Epithelial cell of proximal tubule (primary cell): ENCODE data around the gene SLC14A1. TPM values are rescaled to one million over a fixed set of nuclear protein-coding genes. Genes with fewer than 3 reads are reported as not detected.

Source experiments
- DNase-seq: peaks from one replicate; pipeline ENCODE4 v3.0.0-alpha.2; 2011; ENCODE audit warnings: low read depth
- H3K4me3 ChIP-seq: 2 replicates; pipeline ENCODE4 v1.5.1; 2011; ENCODE audit warnings: low read depth, mild to moderate bottlenecking, low read length
- total RNA-seq: library from RNA; depleted of rRNA; stranded (reverse); fragments of >200 nt; gene quantifications from 2 replicates; pipeline ENCODE4 v1.2.3, GENCODE V29; 2015
- TF ChIP-seq, protein P1 (sequence below): conservative IDR thresholded peaks from 2 replicates; pipeline ENCODE4 v1.5.1; 2012; ENCODE audit warnings: low read depth, mild to moderate bottlenecking, low read length

The SLC14A1 gene
- total RNA-seq, 1 donor from 2014 or later = not detected

DNA sequence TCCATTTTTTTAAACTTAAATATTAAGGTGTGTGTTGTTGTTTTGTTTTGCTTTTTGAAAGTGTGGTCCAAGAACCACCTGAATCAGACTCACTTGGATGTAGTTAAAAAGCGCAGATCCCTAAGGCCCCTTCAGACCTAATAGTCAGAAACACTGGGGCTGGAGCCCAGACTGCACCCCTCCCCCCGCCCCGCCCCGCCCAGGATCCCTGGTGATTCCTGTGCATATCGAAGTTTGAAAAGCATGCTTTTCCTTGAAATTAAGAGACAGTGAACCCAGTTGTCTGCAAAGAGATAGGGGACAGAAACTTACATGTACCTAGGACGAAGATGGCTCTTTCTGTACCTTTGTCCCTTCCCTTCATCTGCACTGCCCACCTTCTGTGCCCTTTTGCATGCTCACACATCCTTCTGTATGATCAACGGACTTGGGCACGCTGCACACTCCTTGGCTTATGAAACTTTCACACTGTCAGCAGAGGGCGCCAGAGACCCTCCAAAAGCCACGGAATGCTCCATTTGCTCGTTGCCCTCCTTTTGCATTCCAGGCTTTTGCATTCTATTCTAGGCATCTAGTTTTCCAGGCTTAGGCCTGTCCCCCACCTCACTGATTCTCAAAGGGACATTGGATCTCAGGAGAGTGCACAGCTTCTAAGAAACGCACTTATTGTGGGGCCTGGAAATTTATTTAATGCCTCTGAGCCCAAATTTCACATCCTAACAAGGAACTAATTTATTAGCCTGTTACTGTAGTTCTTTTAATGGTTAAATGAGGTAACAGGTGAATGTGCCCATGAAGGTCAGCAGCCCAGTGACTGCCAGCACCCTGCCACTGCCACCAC lies 32.8 kb upstream of the SLC14A1 start:
- no peak for DNase-seq
- peak overlapping the region; percentile 9 for H3K4me3 ChIP-seq
- TF ChIP-seq, protein P1, sequence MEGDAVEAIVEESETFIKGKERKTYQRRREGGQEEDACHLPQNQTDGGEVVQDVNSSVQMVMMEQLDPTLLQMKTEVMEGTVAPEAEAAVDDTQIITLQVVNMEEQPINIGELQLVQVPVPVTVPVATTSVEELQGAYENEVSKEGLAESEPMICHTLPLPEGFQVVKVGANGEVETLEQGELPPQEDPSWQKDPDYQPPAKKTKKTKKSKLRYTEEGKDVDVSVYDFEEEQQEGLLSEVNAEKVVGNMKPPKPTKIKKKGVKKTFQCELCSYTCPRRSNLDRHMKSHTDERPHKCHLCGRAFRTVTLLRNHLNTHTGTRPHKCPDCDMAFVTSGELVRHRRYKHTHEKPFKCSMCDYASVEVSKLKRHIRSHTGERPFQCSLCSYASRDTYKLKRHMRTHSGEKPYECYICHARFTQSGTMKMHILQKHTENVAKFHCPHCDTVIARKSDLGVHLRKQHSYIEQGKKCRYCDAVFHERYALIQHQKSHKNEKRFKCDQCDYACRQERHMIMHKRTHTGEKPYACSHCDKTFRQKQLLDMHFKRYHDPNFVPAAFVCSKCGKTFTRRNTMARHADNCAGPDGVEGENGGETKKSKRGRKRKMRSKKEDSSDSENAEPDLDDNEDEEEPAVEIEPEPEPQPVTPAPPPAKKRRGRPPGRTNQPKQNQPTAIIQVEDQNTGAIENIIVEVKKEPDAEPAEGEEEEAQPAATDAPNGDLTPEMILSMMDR = peak; percentile 93

DNA sequence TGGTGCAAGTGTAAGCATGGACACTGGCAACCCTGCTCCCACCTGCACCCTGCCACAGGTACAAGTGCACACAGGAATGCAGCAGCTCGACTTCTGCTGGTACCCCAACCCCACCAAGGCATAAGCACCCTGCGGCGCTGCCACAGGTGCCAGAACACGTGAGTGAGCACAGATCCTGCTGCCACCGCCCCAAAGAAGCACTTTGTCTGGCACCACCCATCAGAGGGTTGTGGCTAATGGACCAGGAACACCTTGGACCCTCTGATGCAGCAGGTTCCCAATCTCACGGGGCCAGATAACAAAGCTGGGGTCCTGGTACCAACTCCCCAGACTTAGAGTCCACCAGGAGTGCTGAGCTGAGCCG lies 32.2 kb upstream of the SLC14A1 start:
- no peak overlapping the region for H3K4me3 ChIP-seq
- DNase-seq = no peak
- TF ChIP-seq, protein P1 = no peak

DNA sequence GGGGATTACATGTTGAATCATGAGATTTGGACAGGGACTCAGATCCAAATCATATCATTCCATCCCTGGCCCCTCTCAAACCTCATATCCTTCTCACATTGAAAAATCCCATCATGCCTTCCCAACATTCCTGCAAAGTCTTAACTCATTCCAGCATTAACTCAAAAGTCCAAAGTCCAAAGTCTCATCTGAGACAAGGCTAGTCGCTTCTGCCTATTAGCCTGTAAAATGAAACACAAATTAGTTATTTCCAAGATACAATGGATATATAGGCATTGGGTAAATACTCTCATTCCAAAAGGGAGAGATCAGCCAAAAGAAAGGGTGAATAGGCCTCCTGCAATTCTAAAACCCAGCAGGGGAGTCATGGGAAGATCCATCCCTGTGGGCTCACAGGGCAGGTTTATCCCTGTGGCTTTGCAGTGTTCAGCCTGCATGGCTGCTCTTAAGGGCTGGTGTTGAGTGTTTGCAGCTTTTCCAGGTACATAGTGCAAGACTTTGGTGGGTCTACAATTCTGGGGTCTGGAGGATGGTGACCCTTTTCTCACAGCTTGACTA lies 21.2 kb upstream of the SLC14A1 start:
- DNase-seq = no peak
- TF ChIP-seq, protein P1 = no peak
- H3K4me3 ChIP-seq = no peak overlapping the region

DNA sequence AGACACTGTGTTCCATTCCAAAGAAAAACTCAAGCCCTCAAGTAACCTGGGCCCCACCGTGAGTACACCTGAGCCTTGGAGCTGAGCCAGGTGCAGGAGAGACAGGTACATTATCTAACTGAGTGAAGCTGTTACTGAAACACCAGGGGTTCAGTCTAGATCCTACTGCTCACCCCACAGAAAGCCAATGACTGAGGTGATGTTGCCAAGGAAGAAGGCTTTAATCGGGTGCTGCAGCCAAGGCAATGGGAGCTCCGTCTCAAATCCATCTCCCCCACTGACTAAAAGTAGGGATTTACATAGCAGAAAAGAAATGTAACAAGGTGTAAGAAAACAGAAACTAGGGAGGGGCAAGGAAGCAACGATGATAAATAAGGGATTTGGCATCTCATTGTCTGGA lies 15.2 kb upstream of the SLC14A1 start:
- DNase-seq = no peak
- no peak overlapping the region for H3K4me3 ChIP-seq
- TF ChIP-seq, protein P1 = no peak

DNA sequence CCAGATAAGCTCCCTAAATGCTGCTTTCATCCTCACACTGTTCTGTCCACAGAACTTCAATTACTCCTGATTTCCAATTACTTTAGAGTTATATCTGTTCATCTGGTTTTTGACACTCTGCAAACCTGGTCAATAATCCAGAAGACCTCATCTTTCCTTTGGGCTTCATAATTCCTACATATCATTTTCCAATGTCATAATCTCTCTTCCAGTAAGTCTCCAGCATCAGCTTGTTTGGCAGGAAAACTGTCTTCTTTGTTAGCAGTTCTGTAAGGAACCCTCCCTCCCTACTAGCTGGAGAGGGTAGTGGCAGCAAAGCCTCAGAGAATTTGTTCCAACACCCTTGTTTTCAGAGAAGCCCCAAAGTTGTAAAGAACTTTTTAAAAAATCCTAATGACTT lies 11.9 kb upstream of the SLC14A1 start:
- TF ChIP-seq, protein P1 = no peak
- H3K4me3 ChIP-seq = no peak overlapping the region
- no peak for DNase-seq

DNA sequence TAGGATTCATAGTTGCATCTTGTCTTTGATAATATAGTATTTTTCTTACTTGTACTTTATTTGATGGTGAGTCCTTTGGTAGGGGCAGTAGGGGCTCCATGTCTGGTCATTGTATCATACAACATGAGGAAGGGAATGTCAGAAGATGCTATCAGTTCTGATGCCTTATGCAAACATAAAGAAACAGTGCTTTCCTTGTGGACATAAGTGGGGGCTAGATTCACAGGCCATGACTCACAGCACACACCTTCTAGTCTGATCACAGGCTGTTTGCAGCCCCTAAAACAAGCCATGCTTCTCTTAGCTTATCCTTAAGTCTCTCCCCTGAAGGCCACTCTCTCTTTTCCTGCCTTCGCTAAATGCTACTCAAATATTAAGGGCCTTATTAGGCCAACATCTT lies 10.7 kb upstream of the SLC14A1 start:
- TF ChIP-seq, protein P1 = no peak
- no peak for DNase-seq
- no peak overlapping the region for H3K4me3 ChIP-seq
